RWPE2 (cell line): Measurements from ENCODE around the gene MRPL48.
A peak's percentile ranks its signal among the peaks of the same experiment; 100 is the strongest.

Experiments
- ATAC-seq: fragments of 200-7000 bp; cut with Tn5 transposase; 3 replicates; pipeline ENCODE4 v1.9.1; 2021; ENCODE audit warnings: low read depth
- DNase-seq: peaks from one replicate; pipeline ENCODE4 v3.0.0-alpha.2; 2020; ENCODE audit warnings: low spot score
- H3K27ac ChIP-seq: fragments of 450-650 bp; 2 replicates; pipeline ENCODE4 v1.5.1; 2017; ENCODE audit warnings: mild to moderate bottlenecking; ENCODE audit not compliant: poor library complexity, severe bottlenecking
- H3K27me3 ChIP-seq: fragments of 250-450 bp; sonication (Bioruptor Pico); 2 replicates; pipeline ENCODE4 v1.5.1; 2021; ENCODE audit warnings: mild to moderate bottlenecking, moderate library complexity; ENCODE audit not compliant: insufficient read depth, poor library complexity, severe bottlenecking
- H3K36me3 ChIP-seq: fragments of 250-450 bp; sonication (Bioruptor Pico); 2 replicates; pipeline ENCODE4 v1.5.1; 2020; ENCODE audit warnings: low read depth, mild to moderate bottlenecking, moderate library complexity
- H3K4me1 ChIP-seq: fragments of 250-450 bp; sonication (Bioruptor Pico); 2 replicates; pipeline ENCODE4 v1.5.1; 2021; ENCODE audit warnings: mild to moderate bottlenecking, moderate library complexity; ENCODE audit not compliant: insufficient read depth, poor library complexity, severe bottlenecking
- H3K4me3 ChIP-seq: fragments of 250-450 bp; sonication (Bioruptor Pico); 2 replicates; pipeline ENCODE4 v1.5.1; 2021; ENCODE audit warnings: mild to moderate bottlenecking, moderate library complexity; ENCODE audit not compliant: severe bottlenecking
- H3K9me3 ChIP-seq: fragments of 250-450 bp; sonication (Bioruptor Pico); 2 replicates; pipeline ENCODE4 v1.5.1; 2021; ENCODE audit warnings: mild to moderate bottlenecking, moderate library complexity; ENCODE audit not compliant: severe bottlenecking
- TF ChIP-seq, protein P1 (sequence below): fragments of 450-650 bp; IDR thresholded peaks from one replicate; pipeline ENCODE4 v1.5.1; 2017; ENCODE audit warnings: mild to moderate bottlenecking, moderate library complexity; ENCODE audit not compliant: poor library complexity, severe bottlenecking

Gene MRPL48

DNA sequence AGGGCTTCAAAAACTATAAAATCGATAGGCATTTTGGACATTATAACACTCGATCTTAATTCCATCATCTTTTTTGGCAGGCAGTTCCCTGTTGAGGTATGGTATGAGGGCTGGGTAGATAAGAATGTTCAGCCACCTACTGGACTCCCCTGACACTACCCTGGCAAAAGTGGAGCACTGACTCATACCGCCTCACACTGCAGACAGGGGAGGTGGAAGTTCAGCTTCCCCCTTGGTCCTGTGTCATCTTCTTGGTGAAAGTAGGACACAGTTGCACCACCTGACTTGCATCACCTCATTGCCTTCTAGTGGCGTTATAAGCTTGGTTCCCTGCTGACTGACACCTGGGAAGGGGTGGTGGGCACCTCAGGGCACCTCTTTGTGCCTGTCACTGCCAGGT lies 119.5 kb downstream of the MRPL48 start:
- Histone ChIP-seq H3K9me3 (no peaks in the 10 kb centered on the region), H3K4me1 (no peaks in the 10 kb centered on the region), H3K27me3 (no peaks in the 10 kb centered on the region), H3K36me3 (peaks cover 44% of the 10 kb centered on the region), H3K4me3 (no peak overlapping the region), H3K27ac (no peak overlapping the region)
- TF ChIP-seq, protein P1, sequence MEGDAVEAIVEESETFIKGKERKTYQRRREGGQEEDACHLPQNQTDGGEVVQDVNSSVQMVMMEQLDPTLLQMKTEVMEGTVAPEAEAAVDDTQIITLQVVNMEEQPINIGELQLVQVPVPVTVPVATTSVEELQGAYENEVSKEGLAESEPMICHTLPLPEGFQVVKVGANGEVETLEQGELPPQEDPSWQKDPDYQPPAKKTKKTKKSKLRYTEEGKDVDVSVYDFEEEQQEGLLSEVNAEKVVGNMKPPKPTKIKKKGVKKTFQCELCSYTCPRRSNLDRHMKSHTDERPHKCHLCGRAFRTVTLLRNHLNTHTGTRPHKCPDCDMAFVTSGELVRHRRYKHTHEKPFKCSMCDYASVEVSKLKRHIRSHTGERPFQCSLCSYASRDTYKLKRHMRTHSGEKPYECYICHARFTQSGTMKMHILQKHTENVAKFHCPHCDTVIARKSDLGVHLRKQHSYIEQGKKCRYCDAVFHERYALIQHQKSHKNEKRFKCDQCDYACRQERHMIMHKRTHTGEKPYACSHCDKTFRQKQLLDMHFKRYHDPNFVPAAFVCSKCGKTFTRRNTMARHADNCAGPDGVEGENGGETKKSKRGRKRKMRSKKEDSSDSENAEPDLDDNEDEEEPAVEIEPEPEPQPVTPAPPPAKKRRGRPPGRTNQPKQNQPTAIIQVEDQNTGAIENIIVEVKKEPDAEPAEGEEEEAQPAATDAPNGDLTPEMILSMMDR, result peak; percentile 24
- peak; percentile 97 for ATAC-seq
- DNase-seq, result no peak

- H3K4me1 ChIP-seq, result no peaks in the 10 kb centered on the region
- TF ChIP-seq, protein P1, result no peak
- DNase-seq, result no peak
- no peaks in the 10 kb centered on the region for H3K27me3 ChIP-seq
- H3K27ac ChIP-seq, result no peak overlapping the region
- H3K9me3 ChIP-seq, result no peaks in the 10 kb centered on the region
- no peak overlapping the region for H3K4me3 ChIP-seq
- H3K36me3 ChIP-seq, result peaks cover 67% of the 10 kb centered on the region
- ATAC-seq, result no peak
Observed at GRCh38 chr11:73912026-73912425, 124.4 kb downstream of the MRPL48 start.

DNA sequence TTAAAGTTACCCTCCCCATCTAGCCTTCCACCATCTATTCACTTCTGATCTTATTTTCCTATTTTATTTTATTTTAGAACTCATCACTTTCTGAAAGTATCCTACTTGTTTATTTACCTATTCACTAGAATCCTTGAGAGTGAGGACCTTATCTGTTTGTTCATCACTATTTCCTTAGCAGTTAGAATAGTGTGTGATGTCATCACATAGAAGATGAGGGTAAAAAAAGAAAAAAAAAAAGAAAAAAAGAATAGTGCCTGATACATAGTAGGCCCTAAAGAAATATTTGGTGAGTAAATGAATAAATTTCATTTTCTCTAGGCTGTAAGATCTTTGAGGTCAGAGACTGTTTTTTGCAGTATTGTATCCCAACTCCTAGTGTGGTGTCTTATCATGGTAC lies 125.8 kb downstream of the MRPL48 start:
- no peaks in the 10 kb centered on the region for H3K9me3 ChIP-seq
- DNase-seq, result no peak
- no peaks in the 10 kb centered on the region for H3K4me1 ChIP-seq
- no peak for ATAC-seq
- H3K4me3 ChIP-seq, result no peak overlapping the region
- TF ChIP-seq, protein P1, result no peak
- H3K27me3 ChIP-seq, result no peaks in the 10 kb centered on the region
- H3K27ac ChIP-seq, result no peak overlapping the region
- H3K36me3 ChIP-seq, result peaks cover 70% of the 10 kb centered on the region

- Histone ChIP-seq H3K36me3 (peaks cover 74% of the 10 kb centered on the region), H3K27me3 (no peaks in the 10 kb centered on the region), H3K9me3 (no peaks in the 10 kb centered on the region), H3K4me1 (no peaks in the 10 kb centered on the region), H3K4me3 (no peak overlapping the region), H3K27ac (no peak overlapping the region)
- ATAC-seq (no peak), DNase-seq (no peak)
- TF ChIP-seq, protein P1, result no peak
Observed at GRCh38 chr11:73914284-73914683, 126.6 kb downstream of the MRPL48 start.
